HepG2 (cell line): ENCODE results near the gene ARCN1. TPM values are rescaled to one million over a fixed set of nuclear protein-coding genes. Genes with fewer than 3 reads are reported as not detected.
A peak's percentile ranks its signal among the peaks of the same experiment; 100 is the strongest.

Experiments
- BCL6 ChIP-seq: IDR thresholded peaks from 2 replicates; pipeline ENCODE4 v1.6.1; 2016; ENCODE audit warnings: missing genetic modification reagents, missing compliant biosample characterization
- HIVEP1 ChIP-seq: sonication (generic); formaldehyde crosslinking; IDR thresholded peaks from 2 replicates; pipeline ENCODE4 v1.4.0; 2020; ENCODE audit warnings: mild to moderate bottlenecking, missing genetic modification reagents
- HNRNPK ChIP-seq: fragments of 200-400 bp; formaldehyde crosslinking; IDR thresholded peaks from 2 replicates; pipeline ENCODE4 v1.6.1; 2018; ENCODE audit warnings: low read length, low read depth, moderate library complexity, mild to moderate bottlenecking; ENCODE audit not compliant: poor library complexity, severe bottlenecking
- NFIC ChIP-seq: IDR thresholded peaks from 2 replicates; pipeline ENCODE4 v1.6.1; 2012; ENCODE audit warnings: mild to moderate bottlenecking, low read length, inconsistent platforms
- NFKBIZ ChIP-seq: IDR thresholded peaks from 2 replicates; pipeline ENCODE4 v1.6.1; 2018; ENCODE audit warnings: missing genetic modification reagents, missing compliant biosample characterization
- RBM22 ChIP-seq: fragments of 200-400 bp; formaldehyde crosslinking; optimal IDR thresholded peaks from 2 replicates; pipeline ENCODE3; 2017; ENCODE audit warnings: mild to moderate bottlenecking, low read length, moderate library complexity
- RXRB ChIP-seq: IDR thresholded peaks from 2 replicates; pipeline ENCODE4 v1.6.1; 2016; ENCODE audit warnings: borderline replicate concordance, missing genetic modification reagents, missing compliant biosample characterization
- SOX6 ChIP-seq, 2 experiments: fragments of 450-650 bp in 1 of 2; sonication (generic) in 1 of 2; formaldehyde crosslinking in 1 of 2; IDR thresholded peaks; 2 replicates each; pipeline versions ENCODE4 v1.4.0 to v1.6.1; 2017 to 2020; ENCODE audit warnings: antibody characterized with exemption in 1 of 2, mild to moderate bottlenecking in 1 of 2, missing genetic modification reagents in 1 of 2
- SP2 ChIP-seq: sonication (generic); formaldehyde crosslinking; IDR thresholded peaks from 2 replicates; pipeline ENCODE4 v1.5.1; 2020; ENCODE audit warnings: mild to moderate bottlenecking, missing genetic modification reagents
- ZBTB42 ChIP-seq: sonication (generic); formaldehyde crosslinking; IDR thresholded peaks from 2 replicates; pipeline ENCODE4 v1.5.0; 2020; ENCODE audit warnings: mild to moderate bottlenecking, missing genetic modification reagents
- ZNF33A ChIP-seq: sonication (generic); formaldehyde crosslinking; IDR thresholded peaks from 2 replicates; pipeline ENCODE4 v1.5.1; 2020; ENCODE audit warnings: missing genetic modification reagents, mild to moderate bottlenecking, moderate library complexity, borderline replicate concordance
- ZNF367 ChIP-seq: sonication (generic); formaldehyde crosslinking; IDR thresholded peaks from 2 replicates; pipeline ENCODE4 v1.4.0; 2020; ENCODE audit warnings: missing genetic modification reagents, borderline replicate concordance
- ZNF563 ChIP-seq: sonication (generic); formaldehyde crosslinking; IDR thresholded peaks from 2 replicates; pipeline ENCODE4 v1.8.0; 2022; ENCODE audit warnings: mild to moderate bottlenecking, moderate library complexity, missing genetic modification reagents
- ZNF567 ChIP-seq: sonication (generic); formaldehyde crosslinking; IDR thresholded peaks from 2 replicates; pipeline ENCODE4 v1.8.1; 2023; ENCODE audit warnings: mild to moderate bottlenecking, missing genetic modification reagents, borderline replicate concordance
- ZNF589 ChIP-seq: sonication (generic); formaldehyde crosslinking; conservative IDR thresholded peaks from 2 replicates; pipeline ENCODE4 v1.8.0; 2022; ENCODE audit warnings: mild to moderate bottlenecking, moderate library complexity, missing genetic modification reagents
- ZNF724P ChIP-seq: sonication (generic); formaldehyde crosslinking; IDR thresholded peaks from 2 replicates; pipeline ENCODE4 v1.8.0; 2022; ENCODE audit warnings: missing genetic modification reagents, borderline replicate concordance
- ZNF878 ChIP-seq: sonication (generic); formaldehyde crosslinking; IDR thresholded peaks from 2 replicates; pipeline ENCODE4 v1.8.1; 2023; ENCODE audit warnings: mild to moderate bottlenecking, missing genetic modification reagents, moderate library complexity
- polyA plus RNA-seq, 8 experiments: library from polyadenylated mRNA; depleted of rRNA in 3 of 8; stranded (reverse) in 7 of 8; unstranded in 1 of 8; fragments of >200 nt; fragmentation: Illumina TruSeq in 4 of 8; extraction: Trizol in 4 of 8; gene quantifications; 2 replicates each; pipeline versions ENCODE4 v1.2.1 to v1.2.3, GENCODE V29; 2011 to 2016; ENCODE audit warnings: low read depth in 4 of 8, missing spikeins in 1 of 8, mixed read lengths in 1 of 8; ENCODE audit not compliant: insufficient read depth in 1 of 8
- total RNA-seq, 5 experiments: library from RNA; depleted of rRNA; stranded (reverse); fragments of >200 nt; fragmentation: Illumina TruSeq; extraction: Trizol; gene quantifications; 2 replicates each; pipeline ENCODE4 v1.2.3, GENCODE V29; 2016; ENCODE audit warnings: low read depth in 1 of 5
- TF ChIP-seq, protein P1 (sequence below): IDR thresholded peaks from 2 replicates; pipeline ENCODE4 v1.6.1; 2012; ENCODE audit warnings: low read length, improper control_type of control experiment
- TF ChIP-seq, protein P2 (sequence below): sonication (generic); formaldehyde crosslinking; IDR thresholded peaks from 2 replicates; pipeline ENCODE4 v1.8.1; 2023; ENCODE audit warnings: missing genetic modification reagents, mild to moderate bottlenecking, borderline replicate concordance
- TF ChIP-seq, protein P3 (sequence below): sonication (generic); IDR thresholded peaks from 2 replicates; pipeline ENCODE4 v1.6.1; 2016; ENCODE audit warnings: low read depth, borderline replicate concordance
- TF ChIP-seq, protein P4 (sequence below): sonication (generic); formaldehyde crosslinking; IDR thresholded peaks from 2 replicates; pipeline ENCODE4 v1.8.1; 2023; ENCODE audit warnings: mild to moderate bottlenecking, moderate library complexity, missing genetic modification reagents
- TF ChIP-seq, protein P5 (sequence below): sonication (generic); formaldehyde crosslinking; IDR thresholded peaks from 2 replicates; pipeline ENCODE4 v1.5.1; 2020; ENCODE audit warnings: mild to moderate bottlenecking, missing genetic modification reagents, borderline replicate concordance

The ARCN1 gene
- total and polyA plus RNA-seq, 2 of the 13 experiments (the other 11 are each of a cell fraction or from before 2014, with no cell fraction given): 148 to 200 TPM

DNA sequence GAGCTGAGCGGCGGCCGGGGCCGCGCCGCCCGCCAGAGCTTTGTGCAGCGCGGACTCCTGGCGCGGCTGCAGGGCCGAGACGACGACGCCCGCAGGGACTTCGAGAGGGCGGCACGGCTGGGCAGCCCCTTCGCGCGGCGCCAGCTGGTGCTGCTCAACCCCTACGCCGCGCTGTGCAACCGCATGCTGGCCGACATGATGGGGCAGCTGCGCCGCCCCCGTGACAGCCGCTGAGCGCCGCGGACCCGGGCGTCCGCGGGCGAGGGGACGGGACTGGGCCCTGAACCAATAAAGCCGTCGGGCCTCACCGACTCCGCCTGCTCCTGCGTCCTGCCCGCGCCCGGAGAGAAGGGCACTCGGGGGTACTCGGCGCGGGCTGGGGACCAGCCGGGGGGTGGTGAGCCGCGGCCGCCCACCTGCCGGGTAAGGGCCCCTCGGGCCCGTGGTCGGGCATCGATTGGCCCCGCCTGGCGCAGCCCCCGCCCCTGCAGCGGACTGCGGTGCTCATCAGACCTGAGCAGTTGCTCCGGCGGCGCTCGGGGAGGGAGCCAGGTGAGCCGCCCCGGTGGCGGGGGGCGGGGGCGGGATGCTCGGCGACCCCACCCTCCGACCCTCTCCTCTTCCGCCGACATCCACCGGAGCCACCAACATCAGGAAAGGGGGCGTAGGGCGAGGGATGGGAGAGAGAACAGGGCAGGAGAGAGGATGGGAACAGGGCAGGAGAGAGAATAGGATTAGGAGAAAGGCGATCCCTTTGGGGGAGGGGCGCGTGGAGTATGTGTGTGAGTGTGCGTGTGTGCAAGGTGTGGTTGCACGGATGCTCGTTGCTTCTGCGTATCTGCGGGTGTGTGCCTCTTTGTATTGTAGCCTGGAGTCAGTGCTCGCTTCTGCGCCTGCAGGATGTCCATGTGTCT lies 41.3 kb upstream of the ARCN1 start, which contains the start of gene TMEM25 (continued):
- TF ChIP-seq, protein P1, sequence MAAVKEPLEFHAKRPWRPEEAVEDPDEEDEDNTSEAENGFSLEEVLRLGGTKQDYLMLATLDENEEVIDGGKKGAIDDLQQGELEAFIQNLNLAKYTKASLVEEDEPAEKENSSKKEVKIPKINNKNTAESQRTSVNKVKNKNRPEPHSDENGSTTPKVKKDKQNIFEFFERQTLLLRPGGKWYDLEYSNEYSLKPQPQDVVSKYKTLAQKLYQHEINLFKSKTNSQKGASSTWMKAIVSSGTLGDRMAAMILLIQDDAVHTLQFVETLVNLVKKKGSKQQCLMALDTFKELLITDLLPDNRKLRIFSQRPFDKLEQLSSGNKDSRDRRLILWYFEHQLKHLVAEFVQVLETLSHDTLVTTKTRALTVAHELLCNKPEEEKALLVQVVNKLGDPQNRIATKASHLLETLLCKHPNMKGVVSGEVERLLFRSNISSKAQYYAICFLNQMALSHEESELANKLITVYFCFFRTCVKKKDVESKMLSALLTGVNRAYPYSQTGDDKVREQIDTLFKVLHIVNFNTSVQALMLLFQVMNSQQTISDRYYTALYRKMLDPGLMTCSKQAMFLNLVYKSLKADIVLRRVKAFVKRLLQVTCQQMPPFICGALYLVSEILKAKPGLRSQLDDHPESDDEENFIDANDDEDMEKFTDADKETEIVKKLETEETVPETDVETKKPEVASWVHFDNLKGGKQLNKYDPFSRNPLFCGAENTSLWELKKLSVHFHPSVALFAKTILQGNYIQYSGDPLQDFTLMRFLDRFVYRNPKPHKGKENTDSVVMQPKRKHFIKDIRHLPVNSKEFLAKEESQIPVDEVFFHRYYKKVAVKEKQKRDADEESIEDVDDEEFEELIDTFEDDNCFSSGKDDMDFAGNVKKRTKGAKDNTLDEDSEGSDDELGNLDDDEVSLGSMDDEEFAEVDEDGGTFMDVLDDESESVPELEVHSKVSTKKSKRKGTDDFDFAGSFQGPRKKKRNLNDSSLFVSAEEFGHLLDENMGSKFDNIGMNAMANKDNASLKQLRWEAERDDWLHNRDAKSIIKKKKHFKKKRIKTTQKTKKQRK: no peak
- no peak for TF ChIP-seq SP2
- TF ChIP-seq HIVEP1 (CRISPR knock-in tag): no peak
- no peak for TF ChIP-seq HNRNPK
- TF ChIP-seq ZBTB42 (CRISPR knock-in tag): no peak
- TF ChIP-seq, protein P2, sequence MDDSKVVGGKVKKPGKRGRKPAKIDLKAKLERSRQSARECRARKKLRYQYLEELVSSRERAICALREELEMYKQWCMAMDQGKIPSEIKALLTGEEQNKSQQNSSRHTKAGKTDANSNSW (CRISPR knock-in tag): no peak
- no peak for TF ChIP-seq ZNF878 (CRISPR knock-in tag)
- peak; percentile 87; the same call in 1 of the 2 replicates for TF ChIP-seq ZNF563 (CRISPR knock-in tag)
- TF ChIP-seq, protein P3, sequence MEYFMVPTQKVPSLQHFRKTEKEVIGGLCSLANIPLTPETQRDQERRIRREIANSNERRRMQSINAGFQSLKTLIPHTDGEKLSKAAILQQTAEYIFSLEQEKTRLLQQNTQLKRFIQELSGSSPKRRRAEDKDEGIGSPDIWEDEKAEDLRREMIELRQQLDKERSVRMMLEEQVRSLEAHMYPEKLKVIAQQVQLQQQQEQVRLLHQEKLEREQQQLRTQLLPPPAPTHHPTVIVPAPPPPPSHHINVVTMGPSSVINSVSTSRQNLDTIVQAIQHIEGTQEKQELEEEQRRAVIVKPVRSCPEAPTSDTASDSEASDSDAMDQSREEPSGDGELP: peak; percentile 38; the same call in 1 of the 2 replicates
- TF ChIP-seq NFKBIZ: no peak
- 0 out of 2 replicates have a peak, but pooled peaks have one; percentile 15 for TF ChIP-seq RXRB (CRISPR knock-in tag)
- no peak for TF ChIP-seq BCL6 (CRISPR knock-in tag)
- TF ChIP-seq, protein P4, sequence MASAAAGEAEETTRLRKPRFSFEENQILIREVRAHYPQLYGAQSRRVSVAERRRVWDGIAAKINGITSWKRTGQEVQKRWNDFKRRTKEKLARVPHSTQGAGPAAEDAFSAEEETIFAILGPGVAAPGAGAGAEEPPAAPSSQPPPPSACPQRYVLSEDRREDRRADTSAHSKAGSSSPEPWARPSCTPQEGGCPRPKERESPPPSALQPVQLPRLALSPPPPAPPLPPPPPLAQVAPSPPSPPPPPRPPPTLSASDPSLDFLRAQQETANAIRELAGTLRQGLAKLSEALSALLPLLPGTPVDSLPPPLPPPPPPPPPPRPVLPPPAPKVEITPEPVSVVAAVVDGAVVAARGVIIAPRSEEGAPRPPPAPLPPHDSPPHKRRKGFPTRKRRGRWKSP: peak; percentile 61; the same call in 1 of the 2 replicates
- TF ChIP-seq, protein P5, sequence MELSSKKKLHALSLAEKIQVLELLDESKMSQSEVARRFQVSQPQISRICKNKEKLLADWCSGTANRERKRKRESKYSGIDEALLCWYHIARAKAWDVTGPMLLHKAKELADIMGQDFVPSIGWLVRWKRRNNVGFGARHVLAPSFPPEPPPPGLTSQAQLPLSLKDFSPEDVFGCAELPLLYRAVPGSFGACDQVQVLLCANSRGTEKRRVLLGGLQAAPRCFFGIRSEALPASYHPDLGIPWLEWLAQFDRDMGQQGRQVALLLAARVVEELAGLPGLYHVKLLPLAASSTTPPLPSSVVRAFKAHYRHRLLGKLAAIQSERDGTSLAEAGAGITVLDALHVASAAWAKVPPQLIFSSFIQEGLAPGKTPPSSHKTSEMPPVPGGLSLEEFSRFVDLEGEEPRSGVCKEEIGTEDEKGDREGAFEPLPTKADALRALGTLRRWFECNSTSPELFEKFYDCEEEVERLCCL (CRISPR knock-in tag): no peak
- peak; percentile 77; the same call in 1 of the 2 replicates for TF ChIP-seq ZNF589 (CRISPR knock-in tag)
- no peak for TF ChIP-seq SOX6 (IDR thresholded peaks at IDR 0.05)
- TF ChIP-seq SOX6 (CRISPR knock-in tag; IDR thresholded peaks at IDR 0.05): peak; percentile 55; the same call in 1 of the 2 replicates
- no peak for TF ChIP-seq ZNF33A
- 0 out of 2 replicates have a peak, but pooled peaks have one; percentile 64 for TF ChIP-seq ZNF724P (CRISPR knock-in tag)
- TF ChIP-seq ZNF367 (CRISPR knock-in tag): no peak
- no peak for TF ChIP-seq NFIC
- TF ChIP-seq ZNF567: no peak
- no peak for TF ChIP-seq RBM22
